ENCODE data around the gene NFU1. TPM values are rescaled to one million over a fixed set of nuclear protein-coding genes. Genes with fewer than 3 reads are reported as not detected.
A peak's percentile ranks its signal among the peaks of the same experiment; 100 is the strongest.

The NFU1 gene
- total and polyA plus RNA-seq, 2 of the 13 experiments (the other 11 are each of a cell fraction or from before 2014, with no cell fraction given) = 39.1 to 84.0 TPM

DNA sequence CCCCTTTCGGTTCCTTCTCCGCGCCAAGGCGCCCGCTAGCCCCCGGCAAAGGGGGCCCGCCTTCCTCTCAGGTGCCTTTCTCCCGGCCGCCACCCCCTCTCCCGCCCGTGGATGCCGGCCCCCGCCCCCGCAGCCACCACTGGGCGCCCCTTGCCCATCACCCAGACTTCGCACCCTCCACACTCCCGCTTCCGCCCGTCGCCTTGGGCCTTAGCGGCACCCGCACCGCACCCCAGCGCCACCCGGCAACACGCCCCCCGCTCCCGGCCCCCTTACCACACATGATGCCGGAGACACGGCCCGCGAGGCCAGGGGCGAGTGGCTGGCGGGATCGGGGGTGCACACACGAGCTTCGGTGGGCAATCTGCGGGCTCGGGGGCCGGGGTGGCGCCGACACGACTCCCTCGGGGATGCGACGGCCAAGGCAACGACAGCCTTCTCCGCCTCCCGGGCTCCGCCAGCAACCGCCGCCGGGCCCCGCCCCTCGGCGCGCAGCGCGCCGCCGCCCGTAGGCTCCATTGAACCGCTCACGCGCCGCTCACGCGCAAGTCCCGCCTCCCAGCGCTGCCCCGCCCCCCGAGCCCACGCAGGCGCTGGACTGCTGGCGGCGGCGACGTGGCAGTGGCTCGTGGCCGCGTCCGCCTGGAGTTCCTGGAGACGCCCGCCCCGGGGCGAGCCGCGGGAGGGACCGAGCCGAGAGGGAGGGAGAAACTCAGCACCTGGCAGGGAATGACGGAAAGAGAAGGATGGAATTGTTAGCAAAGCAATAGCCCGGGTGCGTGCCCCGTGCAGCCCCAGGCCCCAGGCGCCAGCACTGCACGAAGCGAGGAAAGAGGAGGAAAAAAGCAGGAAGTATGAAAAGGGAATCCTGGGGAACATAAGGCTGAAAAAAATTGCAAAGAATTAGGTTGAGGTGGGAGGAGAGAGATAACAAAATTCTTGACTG, 50.2 kb downstream of the NFU1 start, which contains the start of gene GFPT1 (continued):
- TF ChIP-seq, protein P1, sequence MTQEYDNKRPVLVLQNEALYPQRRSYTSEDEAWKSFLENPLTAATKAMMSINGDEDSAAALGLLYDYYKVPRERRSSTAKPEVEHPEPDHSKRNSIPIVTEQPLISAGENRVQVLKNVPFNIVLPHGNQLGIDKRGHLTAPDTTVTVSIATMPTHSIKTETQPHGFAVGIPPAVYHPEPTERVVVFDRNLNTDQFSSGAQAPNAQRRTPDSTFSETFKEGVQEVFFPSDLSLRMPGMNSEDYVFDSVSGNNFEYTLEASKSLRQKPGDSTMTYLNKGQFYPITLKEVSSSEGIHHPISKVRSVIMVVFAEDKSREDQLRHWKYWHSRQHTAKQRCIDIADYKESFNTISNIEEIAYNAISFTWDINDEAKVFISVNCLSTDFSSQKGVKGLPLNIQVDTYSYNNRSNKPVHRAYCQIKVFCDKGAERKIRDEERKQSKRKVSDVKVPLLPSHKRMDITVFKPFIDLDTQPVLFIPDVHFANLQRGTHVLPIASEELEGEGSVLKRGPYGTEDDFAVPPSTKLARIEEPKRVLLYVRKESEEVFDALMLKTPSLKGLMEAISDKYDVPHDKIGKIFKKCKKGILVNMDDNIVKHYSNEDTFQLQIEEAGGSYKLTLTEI (CRISPR knock-in tag; conservative IDR thresholded peaks at IDR 0.05) = no peak
- peak; percentile 94 for TF ChIP-seq CCDC6 (CRISPR knock-in tag; IDR thresholded peaks at IDR 0.05)
- no peak; the same call in 1 of the 2 replicates for TF ChIP-seq POLR2AphosphoS2 (IDR thresholded peaks at IDR 0.05; ENCODE audit: low read depth, low read length)
- TF ChIP-seq, protein P2, sequence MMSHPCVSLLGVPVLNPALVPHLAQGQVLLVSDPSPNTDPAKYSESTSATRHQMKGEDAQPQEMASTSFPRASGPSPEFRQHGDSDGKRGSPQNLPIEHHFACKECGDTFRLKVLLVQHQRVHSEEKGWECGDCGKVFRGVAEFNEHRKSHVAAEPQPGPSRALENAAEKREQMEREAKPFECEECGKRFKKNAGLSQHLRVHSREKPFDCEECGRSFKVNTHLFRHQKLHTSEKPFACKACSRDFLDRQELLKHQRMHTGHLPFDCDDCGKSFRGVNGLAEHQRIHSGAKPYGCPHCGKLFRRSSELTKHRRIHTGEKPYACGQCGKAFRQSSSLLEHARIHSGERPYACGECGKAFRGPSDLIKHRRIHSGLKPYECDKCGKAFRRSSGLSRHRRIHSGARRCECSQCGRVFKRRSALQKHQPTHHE (CRISPR knock-in tag; IDR thresholded peaks at IDR 0.05; ENCODE audit: borderline replicate concordance) = peak; percentile 69
- TF ChIP-seq TAF15 (IDR thresholded peaks at IDR 0.05; ENCODE audit: low read depth, low read length, poor library complexity, severe bottlenecking) = peak; percentile 41
- TF ChIP-seq, protein P3, sequence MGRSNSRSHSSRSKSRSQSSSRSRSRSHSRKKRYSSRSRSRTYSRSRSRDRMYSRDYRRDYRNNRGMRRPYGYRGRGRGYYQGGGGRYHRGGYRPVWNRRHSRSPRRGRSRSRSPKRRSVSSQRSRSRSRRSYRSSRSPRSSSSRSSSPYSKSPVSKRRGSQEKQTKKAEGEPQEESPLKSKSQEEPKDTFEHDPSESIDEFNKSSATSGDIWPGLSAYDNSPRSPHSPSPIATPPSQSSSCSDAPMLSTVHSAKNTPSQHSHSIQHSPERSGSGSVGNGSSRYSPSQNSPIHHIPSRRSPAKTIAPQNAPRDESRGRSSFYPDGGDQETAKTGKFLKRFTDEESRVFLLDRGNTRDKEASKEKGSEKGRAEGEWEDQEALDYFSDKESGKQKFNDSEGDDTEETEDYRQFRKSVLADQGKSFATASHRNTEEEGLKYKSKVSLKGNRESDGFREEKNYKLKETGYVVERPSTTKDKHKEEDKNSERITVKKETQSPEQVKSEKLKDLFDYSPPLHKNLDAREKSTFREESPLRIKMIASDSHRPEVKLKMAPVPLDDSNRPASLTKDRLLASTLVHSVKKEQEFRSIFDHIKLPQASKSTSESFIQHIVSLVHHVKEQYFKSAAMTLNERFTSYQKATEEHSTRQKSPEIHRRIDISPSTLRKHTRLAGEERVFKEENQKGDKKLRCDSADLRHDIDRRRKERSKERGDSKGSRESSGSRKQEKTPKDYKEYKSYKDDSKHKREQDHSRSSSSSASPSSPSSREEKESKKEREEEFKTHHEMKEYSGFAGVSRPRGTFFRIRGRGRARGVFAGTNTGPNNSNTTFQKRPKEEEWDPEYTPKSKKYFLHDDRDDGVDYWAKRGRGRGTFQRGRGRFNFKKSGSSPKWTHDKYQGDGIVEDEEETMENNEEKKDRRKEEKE (IDR thresholded peaks at IDR 0.05) = no peak
- no peak for TF ChIP-seq MIER2 (CRISPR knock-in tag; IDR thresholded peaks at IDR 0.05)
- TF ChIP-seq SMAD3 (CRISPR knock-in tag; IDR thresholded peaks at IDR 0.05) = no peak; the same call in 1 of the 2 replicates
- peak; percentile 76; the same call in 1 of the 2 replicates for TF ChIP-seq ZNF468 (CRISPR knock-in tag; IDR thresholded peaks at IDR 0.05)
- no peak for TF ChIP-seq SMAD9 (CRISPR knock-in tag; IDR thresholded peaks at IDR 0.05)
- no peak for TF ChIP-seq ATAD3A (CRISPR knock-in tag; IDR thresholded peaks at IDR 0.05)
- peak; percentile 91 for TF ChIP-seq AKAP8 (CRISPR knock-in tag; IDR thresholded peaks at IDR 0.05)
- TF ChIP-seq ATRX (CRISPR knock-in tag; IDR thresholded peaks at IDR 0.05; ENCODE audit: borderline replicate concordance) = no peak
- peak; percentile 74 for TF ChIP-seq PHF21A (CRISPR knock-in tag; IDR thresholded peaks at IDR 0.05)
- TF ChIP-seq NR3C1 (CRISPR knock-in tag; IDR thresholded peaks at IDR 0.05) = no peak
- peak; percentile 88; the same call in 1 of the 2 replicates for TF ChIP-seq ARID2 (CRISPR knock-in tag; IDR thresholded peaks at IDR 0.05; ENCODE audit: borderline replicate concordance)
- TF ChIP-seq, protein P4, sequence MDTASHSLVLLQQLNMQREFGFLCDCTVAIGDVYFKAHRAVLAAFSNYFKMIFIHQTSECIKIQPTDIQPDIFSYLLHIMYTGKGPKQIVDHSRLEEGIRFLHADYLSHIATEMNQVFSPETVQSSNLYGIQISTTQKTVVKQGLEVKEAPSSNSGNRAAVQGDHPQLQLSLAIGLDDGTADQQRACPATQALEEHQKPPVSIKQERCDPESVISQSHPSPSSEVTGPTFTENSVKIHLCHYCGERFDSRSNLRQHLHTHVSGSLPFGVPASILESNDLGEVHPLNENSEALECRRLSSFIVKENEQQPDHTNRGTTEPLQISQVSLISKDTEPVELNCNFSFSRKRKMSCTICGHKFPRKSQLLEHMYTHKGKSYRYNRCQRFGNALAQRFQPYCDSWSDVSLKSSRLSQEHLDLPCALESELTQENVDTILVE (CRISPR knock-in tag; IDR thresholded peaks at IDR 0.05) = no peak
- peak; percentile 83 for TF ChIP-seq NFYB (CRISPR knock-in tag; IDR thresholded peaks at IDR 0.05)
- no peak for TF ChIP-seq SIN3B (IDR thresholded peaks at IDR 0.05; ENCODE audit: low read length)

All from HepG2 (cell line).